Activated naive CD8-positive, alpha-beta T cell treated with anti-CD3 and anti-CD28 coated beads, Interleukin-2, amount 50 U/mL, for 16 hours (primary cell): Measurements from ENCODE around the gene RNH1.
A peak's percentile ranks its signal among the peaks of the same experiment; 100 is the strongest.

Experiments
- DNase-seq: peaks from one replicate; pipeline ENCODE4 v3.0.0-alpha.2; 2020; ENCODE audit warnings: low read depth, low spot score

The RNH1 gene

DNA sequence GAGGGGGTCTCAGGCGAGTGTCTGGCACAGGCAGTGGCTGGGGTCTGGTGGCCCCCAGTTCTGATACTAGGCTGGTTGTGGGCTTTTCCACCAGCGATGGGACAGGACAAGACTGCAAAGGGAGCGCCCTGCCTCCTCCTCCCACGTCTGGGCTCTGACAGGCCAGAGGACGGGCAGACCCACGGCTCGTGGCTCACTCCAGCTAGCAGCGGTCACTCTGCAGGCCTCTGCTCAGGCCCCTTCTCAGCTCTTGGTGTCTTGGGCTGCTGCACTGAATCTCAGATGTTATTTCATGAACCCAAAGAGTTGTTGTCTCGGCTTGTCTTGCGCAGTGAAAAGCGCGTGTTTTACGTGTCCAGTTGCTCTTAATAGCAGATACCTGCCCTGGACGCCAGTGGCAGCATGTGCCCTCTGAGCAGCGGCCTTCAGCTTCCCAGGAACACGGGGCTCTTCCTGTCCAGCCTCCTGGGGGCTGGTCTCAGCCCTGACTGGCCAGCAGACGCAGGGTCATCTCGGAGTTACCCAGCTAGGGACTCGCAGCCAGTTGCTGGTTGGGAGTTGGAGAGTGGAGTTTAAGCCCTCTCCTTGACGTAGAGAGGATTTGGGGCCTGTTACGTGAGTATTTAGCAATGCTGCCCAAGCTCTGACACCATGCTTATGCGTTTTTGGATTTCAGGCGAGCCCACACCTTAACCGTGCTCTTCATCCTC is 47.4 kb downstream of the RNH1 start:
- DNase-seq, result no peak

DNA sequence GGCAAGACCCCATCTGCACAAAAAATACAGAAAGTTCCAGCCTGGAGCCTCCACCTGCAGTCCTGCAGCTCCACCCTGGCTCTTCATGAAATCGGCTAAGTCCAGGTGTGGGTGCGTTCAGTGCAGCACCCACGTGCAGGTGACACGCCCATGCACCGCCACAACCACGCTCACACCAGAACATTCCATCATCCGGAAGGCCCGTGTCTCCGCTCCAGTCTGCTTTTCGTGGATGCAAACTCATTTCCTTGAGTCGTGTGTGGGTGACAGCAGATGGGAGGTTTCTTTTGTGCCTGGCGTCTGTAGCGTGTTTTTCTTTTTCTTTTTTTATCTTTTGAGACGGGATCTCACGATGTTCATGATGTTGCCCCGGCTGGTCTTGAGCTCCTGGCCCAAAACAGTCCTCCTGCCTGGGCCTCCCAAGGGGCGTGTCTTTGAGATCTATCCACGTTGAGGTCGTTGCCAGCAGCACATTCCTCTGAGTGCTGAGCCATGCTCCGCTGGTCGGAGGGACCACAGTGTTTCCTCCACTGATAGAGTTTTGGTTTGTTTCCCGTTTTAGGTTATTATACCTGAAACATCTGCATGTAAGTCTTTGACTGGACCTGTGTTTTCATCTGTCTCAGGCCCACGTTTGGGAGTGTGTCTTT is 49.8 kb downstream of the RNH1 start:
- DNase-seq, result no peak

DNA sequence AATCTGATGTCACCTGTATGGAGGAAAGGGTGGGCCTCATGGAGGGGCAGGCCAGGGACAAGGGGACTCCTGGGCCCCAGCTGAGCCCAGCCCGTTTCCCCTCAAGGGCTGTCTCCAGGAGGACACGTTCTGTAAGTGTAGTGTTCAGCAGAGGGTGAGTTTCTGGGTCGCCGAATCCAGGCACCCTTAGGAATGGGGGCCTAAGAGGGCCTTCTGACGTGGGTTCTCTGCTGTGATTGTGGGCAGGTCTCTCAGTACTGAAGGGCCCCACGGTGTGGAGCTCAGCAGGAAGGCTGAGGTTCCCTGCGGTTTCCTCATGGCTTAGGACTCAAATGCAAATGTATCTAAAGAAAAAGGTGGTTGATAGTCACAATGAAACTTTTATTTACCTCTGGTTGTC is 50.5 kb downstream of the RNH1 start:
- DNase-seq, result no peak

GRCh38 chr11:455566-456147 is 51.4 kb downstream of the RNH1 start:
- no peak for DNase-seq

- DNase-seq, result no peak
Measured at GRCh38 chr11:454801-455565, 52.1 kb downstream of the RNH1 start.

- DNase-seq, result no peak
Measured at GRCh38 chr11:454043-454442, 53.0 kb downstream of the RNH1 start.

- DNase-seq, result no peak
Measured at GRCh38 chr11:453564-453963, 53.5 kb downstream of the RNH1 start.

DNA sequence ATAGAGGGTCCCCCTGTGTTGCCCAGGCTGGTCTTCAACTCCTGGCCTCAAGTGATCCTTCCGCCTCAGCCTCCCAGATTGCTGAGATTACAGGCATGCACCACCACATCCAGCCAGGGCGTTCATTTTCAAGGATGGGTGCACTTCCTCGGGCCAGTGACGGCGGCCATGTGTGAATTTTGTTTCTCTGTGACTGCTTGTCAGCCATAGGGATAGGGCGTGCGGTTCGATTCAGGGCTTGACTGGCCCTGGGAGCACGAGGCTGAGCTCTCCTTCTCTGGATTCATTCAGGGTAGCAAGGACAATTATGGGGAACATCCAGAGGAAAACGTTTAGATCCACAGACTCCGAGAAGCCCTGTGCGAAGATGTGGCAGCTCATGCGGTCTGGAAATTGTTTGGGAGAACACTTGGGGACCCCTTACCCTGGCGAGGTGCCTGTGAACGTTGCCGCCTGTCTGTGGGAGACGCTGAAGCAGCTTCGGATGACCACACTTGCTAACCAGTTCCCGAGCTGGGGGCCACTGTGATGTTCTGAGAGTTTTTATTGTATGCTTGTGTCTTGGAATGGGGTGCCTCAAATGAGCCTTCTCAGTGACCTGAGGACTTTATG is 54.0 kb downstream of the RNH1 start:
- no peak for DNase-seq

DNA sequence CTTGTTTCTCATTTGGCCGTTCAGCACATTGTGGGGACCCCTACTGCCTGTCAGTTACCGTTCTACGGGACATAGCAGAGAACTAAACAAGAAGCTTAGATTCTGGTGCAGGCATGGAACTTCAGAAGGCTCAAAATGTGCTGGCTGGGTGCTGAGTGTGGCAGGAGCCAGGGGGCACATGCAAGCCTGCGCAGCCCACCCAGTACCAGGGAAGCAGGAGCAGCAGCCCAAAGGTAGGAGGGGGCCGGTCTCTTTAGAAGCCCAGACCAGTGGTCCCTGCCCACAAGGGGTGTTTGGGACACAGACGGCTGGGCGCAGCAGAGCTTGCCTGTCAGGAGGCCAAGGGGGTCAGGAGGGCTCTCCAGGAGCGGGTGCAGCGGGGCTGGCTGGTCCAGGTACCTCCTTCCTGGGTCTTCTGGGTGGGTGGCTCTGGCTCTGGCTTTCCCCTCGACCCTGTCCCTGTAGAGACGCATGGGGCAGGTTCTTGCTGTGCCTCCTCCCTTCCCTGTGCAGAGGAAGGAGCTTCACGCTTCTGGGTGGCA is 54.8 kb downstream of the RNH1 start:
- no peak for DNase-seq

- no peak for DNase-seq
Measured at GRCh38 chr11:451738-452137, 55.3 kb downstream of the RNH1 start.

- peak; percentile 54 for DNase-seq
Measured at GRCh38 chr11:450809-451451, 56.1 kb downstream of the RNH1 start.

- peak; percentile 88 for DNase-seq
Measured at GRCh38 chr11:449889-450808, 56.9 kb downstream of the RNH1 start, which contains the start of gene PTDSS2. PTDSS2 (plus strand) TSS chr11:450279; CDS start chr11:450456, 177 bp downstream.

- peak; percentile 92 for DNase-seq
Measured at GRCh38 chr11:447923-448731, 58.9 kb downstream of the RNH1 start.

DNA sequence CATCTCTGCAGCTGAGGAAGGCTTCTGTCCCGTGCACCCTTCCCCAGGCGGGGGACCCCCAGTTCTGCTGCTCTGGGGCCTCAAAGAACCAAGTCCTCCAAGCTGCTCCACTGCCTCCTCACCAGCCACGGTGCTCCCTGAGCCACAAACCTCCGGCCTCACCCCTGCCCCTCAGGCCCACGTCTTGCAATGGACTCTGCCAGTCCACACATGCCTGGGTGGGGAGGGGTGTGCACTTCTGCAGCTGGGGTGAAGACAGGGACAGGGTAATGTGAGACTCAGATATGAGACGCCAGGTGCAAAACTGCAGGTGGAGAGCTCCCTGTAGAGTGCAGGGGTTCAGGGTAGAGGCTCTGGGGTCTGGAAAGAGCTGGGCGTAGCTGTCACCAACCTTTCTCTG is 60.2 kb downstream of the RNH1 start:
- no peak for DNase-seq

DNA sequence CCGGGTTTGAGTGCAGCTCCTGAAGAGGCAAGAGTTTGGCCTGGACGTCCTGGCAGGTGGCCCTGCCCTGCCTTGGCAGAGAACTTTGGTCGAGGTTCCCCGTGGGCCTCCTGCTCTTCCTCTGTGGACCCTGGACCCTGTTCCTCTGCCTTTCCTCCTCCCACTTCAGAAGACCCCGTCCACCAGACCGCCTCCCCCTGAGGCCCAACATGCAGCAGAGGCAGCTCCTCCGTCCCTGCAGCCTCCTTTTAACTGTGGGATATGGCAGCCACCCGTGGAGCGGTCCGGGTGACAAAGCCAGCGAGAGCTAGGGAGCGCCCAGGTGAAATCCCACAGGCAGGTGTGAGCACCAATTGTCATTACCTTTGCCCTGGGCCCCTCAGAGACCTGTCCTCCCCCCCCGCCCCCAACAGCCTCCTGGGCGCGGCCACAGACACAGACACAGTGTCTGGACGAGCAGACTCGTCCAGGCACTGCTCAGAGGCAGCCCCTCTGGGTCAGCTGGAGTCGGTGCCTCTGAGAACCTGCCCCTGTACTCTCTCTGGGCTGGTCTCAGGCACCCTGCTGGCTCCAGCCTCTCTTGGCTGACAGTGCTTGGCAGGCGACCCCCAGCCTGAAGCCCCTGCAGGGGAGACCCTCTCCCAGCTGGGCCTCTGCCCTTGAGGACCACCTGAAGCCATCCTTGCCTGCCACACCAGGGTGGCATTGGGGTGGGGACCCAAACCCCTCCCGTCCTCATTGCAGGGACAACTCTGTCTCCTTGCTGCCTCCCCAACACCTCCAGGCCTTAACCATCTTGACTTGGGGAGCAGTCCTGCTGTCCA is 61.1 kb downstream of the RNH1 start:
- DNase-seq, result no peak
